GM04504 (cell line): ENCODE results near the gene MRPL2.
"Not testable (repeated sequence)": the region's sequence is repeated elsewhere in the genome, so short reads cannot be mapped to it uniquely, and the experiment has no call there.

Source experiments
- DNase-seq: peaks from one replicate; pipeline ENCODE4 v3.0.0-alpha.2; 2012; ENCODE audit warnings: low read depth

The MRPL2 gene

GRCh38 chr6:43053545-43054205, 5.6 kb downstream of the MRPL2 start, which contains the start of gene CUL7:
Gene CUL7 (minus strand): TSS chr6:43053851. CDS start chr6:43052788, 1,063 bp downstream.
- DNase-seq: peak; percentile 91

DNA sequence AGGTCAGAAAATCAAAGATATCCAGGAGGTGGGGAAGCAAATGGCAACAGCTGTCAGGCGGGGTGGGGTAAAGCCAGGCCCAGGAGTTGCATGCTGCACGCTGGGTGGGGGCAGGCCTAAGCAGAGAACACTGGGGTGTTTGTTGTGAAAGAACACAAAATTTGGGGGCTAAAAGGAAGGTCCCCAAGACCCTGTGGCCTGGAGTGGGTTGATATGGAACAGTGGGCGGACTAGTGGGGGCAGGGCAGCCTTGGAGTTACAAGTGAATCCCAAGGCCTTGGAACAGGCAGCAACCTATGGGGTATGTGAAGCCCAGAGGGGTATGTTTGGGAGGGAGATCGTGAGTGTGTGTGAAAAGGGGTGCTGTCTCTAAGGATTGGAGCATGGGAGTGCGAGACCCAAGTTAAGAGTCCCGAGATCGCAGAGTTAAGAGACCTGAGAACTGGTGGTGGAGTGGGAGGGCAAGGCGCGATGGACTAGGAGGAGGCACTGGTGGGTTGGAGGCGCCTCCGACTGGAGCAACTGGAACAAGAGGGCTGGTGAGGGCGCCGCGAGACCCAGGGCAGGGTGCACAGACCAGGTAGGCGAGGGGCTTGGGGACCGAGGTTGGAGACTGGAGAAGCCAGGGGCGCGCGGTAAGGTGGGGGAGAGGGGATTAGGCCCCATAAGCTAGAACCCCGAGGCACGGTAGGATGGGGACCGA, 6.2 kb downstream of the MRPL2 start:
- no peak for DNase-seq

DNA sequence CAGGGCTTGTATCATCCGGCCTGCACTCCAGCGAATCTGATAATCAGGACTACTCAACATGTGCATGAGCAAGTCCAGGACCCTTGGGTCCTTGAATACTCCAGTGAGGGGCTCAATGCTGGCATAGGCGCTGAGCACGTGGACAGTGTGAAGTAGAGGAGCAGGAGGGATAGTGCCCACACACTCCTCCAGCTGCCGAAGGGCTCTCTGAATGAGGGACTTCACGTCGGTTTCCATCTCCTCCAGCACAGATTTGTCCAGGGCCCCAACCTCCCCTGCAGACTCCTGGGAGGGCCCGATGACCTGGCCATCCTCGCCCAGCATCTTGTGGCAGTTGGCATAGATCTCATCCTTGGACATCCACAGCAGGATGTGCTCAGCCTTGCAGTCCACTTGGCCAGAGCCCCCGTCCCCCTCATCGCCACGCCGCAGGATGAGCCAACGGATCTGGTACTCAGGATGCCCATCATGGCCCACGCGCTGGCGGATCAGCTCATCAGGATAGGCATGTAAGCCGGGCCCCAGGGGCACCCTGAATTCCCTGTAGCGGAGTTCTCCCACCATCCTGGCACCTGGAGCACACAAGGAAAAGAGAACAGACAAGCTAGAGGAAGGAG, 6.9 kb downstream of the MRPL2 start:
- DNase-seq: no peak

DNA sequence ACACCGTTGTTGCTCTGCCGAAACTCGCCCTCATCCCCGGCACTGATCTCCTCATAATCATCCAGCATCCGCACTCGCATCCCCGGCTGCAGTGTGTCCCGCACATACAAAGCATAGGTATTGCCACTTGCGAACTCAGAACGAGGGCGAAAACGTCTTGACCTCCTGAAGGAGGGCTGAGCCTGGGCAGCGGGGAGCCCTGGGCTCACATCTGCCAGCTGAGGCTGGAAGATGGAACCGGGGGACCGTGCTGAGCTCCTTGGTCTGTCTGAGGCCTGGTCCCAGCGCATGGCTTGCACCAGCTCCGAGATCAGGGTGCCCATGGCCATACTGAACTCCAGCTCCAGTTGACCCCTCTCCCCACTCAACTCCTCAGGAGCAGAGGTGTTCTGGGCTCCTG, 8.3 kb downstream of the MRPL2 start:
- no peak for DNase-seq

DNA sequence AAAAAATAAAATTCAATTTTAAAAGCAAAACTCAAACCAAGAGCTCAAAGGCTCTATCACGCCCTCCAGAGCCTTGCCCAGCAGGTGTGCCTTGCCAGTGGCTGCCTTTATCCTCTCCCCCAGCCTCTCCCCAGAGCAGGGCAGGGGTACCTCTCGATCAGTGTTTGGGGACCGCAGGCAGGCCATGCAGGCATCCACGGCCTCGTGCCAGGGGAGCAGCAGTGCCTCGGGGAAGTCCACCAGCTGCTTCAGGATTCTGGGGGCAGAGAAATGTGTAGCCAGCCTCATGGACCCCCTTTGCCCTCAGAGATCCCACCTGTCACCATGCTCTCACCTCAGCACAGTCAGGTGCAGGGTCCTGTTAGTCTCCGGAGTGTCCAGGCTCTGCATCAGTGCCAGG, 11.2 kb downstream of the MRPL2 start:
- DNase-seq: no peak

- DNase-seq: no peak
Observed at GRCh38 chr6:43045371-43045930, 13.8 kb downstream of the MRPL2 start.

GRCh38 chr6:43043310-43043709, 15.9 kb downstream of the MRPL2 start:
- no peak for DNase-seq

- not testable (repeated sequence) for DNase-seq
Observed at GRCh38 chr6:43041475-43041874, 17.8 kb downstream of the MRPL2 start.

DNA sequence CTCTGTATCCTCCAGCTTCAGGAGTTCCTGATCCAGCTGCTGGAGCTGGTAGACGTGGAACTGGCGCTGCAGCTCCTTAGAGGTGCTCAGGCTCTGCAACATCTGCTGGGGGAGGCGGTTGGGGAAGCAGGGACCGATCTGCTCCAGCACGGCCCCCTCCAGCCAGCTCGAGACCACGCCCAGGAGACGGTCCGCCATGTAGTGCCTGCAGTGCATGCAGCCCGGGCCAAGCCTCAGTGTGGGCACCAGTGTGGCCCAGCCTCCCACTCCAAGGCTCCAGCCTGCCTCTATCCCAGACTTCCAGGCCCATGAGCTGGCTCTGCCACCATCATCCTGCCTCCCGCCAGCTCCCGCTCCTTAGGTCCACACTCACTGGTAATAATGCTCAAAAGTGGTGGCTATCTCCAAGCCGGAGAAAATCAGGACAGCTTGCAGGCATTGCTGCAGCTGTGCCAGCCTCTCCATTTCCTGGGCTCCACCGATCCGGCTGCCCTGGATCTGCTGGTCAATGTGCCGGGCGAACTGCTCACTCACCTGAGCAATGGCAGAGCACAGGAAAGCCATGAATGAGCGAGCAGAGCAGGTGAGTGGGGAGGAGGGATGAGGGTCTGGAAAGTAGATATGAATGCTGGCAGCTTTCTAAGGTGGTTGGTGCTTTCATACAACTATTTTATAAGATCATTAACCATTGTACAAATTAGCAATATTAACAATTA, 18.5 kb downstream of the MRPL2 start:
- DNase-seq: no peak

GRCh38 chr6:43038727-43039126, 20.5 kb downstream of the MRPL2 start:
- no peak for DNase-seq

GRCh38 chr6:43037706-43038105, 21.5 kb downstream of the MRPL2 start:
- no peak for DNase-seq

GRCh38 chr6:43037197-43037596, 22.0 kb downstream of the MRPL2 start:
- DNase-seq: no peak

GRCh38 chr6:43036712-43037111, 22.5 kb downstream of the MRPL2 start:
- no peak for DNase-seq

DNA sequence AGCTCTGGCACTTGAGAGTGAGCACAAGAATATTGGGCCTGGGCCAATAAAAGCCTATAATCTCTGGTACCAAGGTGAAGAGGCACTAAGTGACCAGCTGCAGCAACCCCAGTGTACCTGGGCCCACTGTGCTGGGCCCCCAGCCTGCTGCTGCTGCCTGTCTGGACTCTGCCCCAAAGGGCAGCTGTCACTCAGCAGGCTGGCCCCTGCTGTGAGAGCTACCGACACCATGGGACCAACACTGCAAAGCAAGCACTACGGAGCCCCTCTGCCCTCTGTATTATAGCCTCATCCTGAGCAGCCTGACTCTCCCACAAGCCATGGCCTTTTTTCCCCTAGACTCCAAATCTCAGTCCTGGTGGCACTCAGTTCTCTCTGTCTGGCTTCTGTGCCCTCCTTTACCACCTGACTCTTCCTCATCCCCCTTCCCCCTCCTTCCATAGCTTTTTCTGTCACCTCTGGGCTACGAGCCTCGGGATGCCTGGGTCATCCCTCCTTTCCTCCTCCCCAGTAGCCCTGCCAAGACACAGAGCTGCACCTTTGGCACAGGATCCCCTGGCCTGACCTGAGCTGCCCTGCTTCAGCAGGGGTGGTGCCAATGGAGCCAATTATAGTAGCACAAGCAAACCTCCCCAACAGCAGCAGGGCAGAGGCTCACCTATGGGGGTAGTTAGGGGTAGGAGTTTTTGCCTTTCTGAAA, 23.6 kb downstream of the MRPL2 start:
- DNase-seq: no peak

DNA sequence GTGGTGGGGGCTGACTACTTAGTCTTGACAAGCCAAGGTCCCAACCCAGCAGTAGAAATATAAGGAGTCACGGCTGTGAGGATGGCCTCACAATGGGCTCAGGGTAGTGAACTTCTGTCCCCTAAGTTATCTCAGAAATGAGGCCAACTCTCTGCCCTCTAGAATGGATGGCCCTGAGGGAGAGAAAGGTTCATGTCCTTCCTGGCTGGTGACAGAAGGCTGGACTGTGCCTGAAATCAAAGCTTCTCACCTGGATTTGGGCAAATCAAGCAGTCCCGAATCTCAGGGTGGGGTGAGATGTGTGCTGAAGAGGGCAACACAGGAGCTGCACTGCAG, 25.1 kb downstream of the MRPL2 start:
- DNase-seq: no peak

GRCh38 chr6:43033496-43034189, 25.6 kb downstream of the MRPL2 start:
- no peak for DNase-seq

- DNase-seq: no peak
Observed at GRCh38 chr6:43032326-43032725, 26.9 kb downstream of the MRPL2 start.

DNA sequence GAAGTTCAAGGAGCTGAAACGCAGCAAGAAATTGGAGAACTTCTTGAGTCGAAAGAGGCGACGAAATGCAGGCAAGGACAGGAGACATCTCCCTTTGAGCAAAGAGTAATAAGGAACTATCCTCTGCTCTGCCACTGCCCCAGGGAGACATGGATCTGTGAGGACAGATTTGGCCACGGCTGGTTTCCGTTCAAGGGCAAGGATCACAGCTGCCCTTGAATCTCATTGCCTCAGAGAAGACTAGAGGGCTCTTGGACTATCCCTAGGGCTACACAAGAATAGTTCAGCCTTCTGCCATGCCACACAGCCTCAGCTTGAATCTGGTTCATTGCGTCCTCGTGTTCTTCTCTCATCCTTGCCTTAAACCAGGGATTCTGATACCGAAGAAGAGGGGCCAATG, 30.1 kb downstream of the MRPL2 start:
- no peak for DNase-seq

GRCh38 chr6:43026365-43026764, 32.9 kb downstream of the MRPL2 start:
- no peak for DNase-seq

DNA sequence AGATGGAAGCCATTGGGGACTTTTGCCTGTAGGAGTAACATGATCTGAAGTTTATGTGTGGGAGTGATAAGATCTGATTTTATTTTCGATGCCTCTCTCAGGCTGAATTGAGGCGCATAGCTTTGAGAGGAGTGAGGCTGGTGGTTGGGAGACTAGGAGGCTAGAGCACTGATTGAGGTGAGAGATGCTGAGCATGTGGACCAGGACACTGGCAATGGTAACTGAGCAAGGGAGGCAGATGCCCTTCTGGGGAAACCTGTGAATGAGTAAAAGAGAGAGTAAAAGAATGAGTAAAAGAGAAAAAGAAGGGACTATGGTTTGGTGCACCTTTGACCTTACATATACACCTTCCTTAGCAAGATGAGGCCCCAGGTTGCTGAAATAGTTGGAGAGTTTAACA, 34.8 kb downstream of the MRPL2 start:
- no peak for DNase-seq
